H1 (cell line): Measurements from ENCODE around the gene TPP2.

Experiments
- CBX8 ChIP-seq: fragments of 300-800, 300-1000 bp; sonication (generic); IDR thresholded peaks from 2 replicates; pipeline ENCODE4 v1.7.1; 2016; ENCODE audit warnings: low read depth, low read length, borderline replicate concordance
- CTCF ChIP-seq, 3 experiments: IDR thresholded peaks; 1 replicate in 2 of 3; 2 replicates in 1 of 3; pipeline versions ENCODE4 v1.5.1 to v1.6.1; 2011; ENCODE audit warnings: low read length in 3 of 3, mild to moderate bottlenecking in 3 of 3, inconsistent platforms in 2 of 3, low read depth in 1 of 3, moderate library complexity in 1 of 3; ENCODE audit not compliant: insufficient read depth in 1 of 3; ENCODE audit errors: control extremely low read depth in 1 of 3
- JUN ChIP-seq: IDR thresholded peaks from 2 replicates; pipeline ENCODE4 v1.6.1; 2011; ENCODE audit warnings: low read depth, mild to moderate bottlenecking, improper control_type of control experiment, low read length
- MAX ChIP-seq: IDR thresholded peaks from 2 replicates; pipeline ENCODE4 v1.6.1; 2012; ENCODE audit warnings: inconsistent platforms
- NRF1 ChIP-seq: IDR thresholded peaks from 2 replicates; pipeline ENCODE4 v1.6.1; 2011; ENCODE audit warnings: mild to moderate bottlenecking, low read depth, low read length, improper control_type of control experiment
- POLR2A ChIP-seq, 2 experiments: IDR thresholded peaks; 1 replicate in 1 of 2; 2 replicates in 1 of 2; pipeline ENCODE4 v1.6.1; 2011; ENCODE audit warnings: low read depth in 2 of 2, low read length in 2 of 2, mild to moderate bottlenecking in 2 of 2; ENCODE audit errors: control extremely low read depth in 1 of 2
- ZNF274 ChIP-seq: IDR thresholded peaks from 2 replicates; pipeline ENCODE4 v1.7.0; 2012; ENCODE audit warnings: low read length, borderline replicate concordance; ENCODE audit errors: extremely low read depth

- TF ChIP-seq CBX8 = no peak
- no peak for TF ChIP-seq CTCF (IDR thresholded peaks at IDR 0.05; ENCODE audit: control extremely low read depth in 1 of 3, insufficient read depth in 1 of 3, low read depth in 1 of 3, low read length in 3 of 3)
- TF ChIP-seq ZNF274 = no peak
- no peak for TF ChIP-seq POLR2A (IDR thresholded peaks at IDR 0.05; ENCODE audit: control extremely low read depth in 1 of 2, low read depth in 2 of 2, low read length in 2 of 2)
- no peak for TF ChIP-seq JUN
- TF ChIP-seq MAX = no peak
- TF ChIP-seq NRF1 = no peak
Observed at GRCh38 chr13:102670130-102670529, 73.3 kb downstream of the TPP2 start.
